GM18907 (cell line): ENCODE data around the gene PDE4A.

ENCODE experiments used
- ATAC-seq: cut with Tn5 transposase; IDR thresholded peaks from one replicate; pipeline ENCODE4 v1.9.1; 2021; ENCODE audit warnings: mild to moderate bottlenecking, moderate library complexity; ENCODE audit not compliant: unreplicated experiment

PDE4A gene

DNA sequence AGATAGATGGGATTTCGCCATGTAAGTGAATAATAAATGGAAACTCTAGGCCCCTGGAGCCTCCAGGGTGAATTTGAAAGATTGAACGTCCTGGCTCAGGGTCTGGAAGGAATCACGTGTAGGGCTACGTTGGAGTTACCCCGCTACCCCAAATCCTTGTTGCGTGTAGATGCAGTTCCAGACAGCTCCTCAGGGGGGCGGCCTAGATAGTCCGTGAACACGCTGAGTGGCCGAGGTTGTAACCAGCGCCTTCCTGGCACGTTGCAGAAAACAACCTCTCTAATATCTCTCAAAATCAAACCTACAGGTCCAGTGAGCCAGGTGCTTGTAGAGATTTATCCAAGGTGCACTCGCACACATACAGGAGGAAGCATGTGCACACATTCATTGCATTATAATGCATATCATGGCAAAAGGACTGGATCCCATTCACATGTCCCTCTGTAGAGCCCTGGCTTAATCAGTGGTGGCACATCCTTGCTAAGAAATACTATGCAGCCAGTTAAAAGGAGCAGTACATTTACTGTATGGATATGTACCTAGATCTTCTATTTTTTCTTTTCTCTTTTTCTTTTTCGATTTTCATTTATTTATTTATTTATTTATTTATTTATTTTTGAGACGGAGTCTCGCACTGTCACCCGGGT lies 85.4 kb downstream of the PDE4A start:
- no peak for ATAC-seq

DNA sequence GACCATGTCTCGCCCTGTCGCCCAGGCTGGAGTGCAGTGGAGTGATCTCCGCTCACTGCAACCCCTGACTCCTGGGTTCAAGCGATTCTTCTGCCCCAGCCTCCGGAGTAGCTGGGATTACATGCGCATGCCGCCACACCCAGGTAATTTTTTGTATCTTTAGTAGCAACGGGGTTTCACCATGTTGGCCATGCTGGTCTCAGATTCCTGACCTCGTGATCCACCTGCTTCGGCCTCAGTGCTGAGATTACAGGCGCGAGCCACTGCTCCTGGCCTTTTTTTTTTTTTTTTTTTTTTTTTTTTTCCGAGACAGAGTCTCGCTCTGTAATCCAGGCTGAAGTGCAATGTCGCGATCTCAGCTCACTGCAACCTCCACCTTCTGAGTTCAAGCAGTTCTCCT lies 87.7 kb downstream of the PDE4A start:
- ATAC-seq, result no peak

DNA sequence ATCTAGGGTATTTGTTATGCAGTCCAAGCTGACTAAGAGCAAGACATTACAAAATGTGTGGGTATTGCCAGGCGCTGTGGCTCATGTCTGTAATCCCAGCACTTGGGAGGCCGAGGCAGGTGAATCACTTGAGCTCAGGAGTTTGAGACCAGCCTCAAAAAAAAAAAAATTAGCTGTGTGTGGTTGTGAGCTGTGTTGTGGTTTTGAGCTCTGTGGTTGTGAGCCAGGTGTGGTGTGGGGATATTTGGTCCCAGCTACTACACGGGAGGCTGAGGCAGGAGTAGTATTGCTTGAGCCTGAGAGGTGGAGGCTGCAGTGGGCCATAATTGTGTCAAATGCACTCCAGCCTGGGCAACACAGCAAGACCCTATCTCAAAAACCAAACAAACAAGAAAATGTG lies 88.4 kb downstream of the PDE4A start:
- no peak for ATAC-seq

DNA sequence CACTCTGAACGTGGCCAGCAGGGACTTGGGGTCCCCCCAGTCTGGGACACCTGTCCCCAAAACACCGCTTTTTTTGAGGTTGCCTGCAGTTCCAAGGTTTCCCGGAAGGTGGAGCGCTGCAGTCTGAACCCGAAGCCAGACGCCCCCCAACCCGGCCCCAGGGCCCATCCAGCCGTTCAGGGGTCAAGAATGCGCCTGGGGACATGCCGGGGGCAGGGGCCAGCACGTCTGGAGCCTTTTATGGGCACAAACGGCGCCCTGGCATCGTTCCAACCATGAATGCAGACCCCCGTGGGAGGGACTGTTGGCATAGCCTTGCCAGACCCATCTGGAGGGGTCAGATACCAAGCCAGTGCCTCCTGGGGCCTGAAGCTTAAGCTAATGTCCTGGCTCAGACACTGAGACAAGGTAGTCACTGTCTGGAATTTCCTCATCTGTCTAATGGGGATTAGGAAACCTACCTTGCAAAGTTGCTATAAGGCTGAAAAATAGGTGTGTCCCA lies 90.0 kb downstream of the PDE4A start:
- no peak for ATAC-seq

DNA sequence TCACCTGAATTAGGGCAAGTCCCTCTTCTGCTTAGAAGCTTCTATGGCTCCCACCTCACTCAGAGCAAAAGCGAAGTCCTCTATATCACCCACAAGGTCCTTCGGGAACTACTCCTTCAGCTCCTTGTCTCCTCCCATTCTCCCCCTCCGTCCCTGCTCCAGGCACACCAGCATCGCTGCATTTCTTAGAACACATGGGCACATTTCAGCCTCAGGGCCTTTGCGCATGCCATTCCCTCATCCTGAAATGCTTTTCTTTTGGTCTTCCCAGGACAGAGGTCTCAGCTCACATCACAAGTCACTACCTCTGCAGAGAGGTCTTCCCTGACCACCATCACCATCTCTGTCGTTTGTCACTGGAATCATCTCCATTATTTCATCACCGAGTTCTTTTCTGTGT lies 92.9 kb downstream of the PDE4A start:
- ATAC-seq, result no peak

DNA sequence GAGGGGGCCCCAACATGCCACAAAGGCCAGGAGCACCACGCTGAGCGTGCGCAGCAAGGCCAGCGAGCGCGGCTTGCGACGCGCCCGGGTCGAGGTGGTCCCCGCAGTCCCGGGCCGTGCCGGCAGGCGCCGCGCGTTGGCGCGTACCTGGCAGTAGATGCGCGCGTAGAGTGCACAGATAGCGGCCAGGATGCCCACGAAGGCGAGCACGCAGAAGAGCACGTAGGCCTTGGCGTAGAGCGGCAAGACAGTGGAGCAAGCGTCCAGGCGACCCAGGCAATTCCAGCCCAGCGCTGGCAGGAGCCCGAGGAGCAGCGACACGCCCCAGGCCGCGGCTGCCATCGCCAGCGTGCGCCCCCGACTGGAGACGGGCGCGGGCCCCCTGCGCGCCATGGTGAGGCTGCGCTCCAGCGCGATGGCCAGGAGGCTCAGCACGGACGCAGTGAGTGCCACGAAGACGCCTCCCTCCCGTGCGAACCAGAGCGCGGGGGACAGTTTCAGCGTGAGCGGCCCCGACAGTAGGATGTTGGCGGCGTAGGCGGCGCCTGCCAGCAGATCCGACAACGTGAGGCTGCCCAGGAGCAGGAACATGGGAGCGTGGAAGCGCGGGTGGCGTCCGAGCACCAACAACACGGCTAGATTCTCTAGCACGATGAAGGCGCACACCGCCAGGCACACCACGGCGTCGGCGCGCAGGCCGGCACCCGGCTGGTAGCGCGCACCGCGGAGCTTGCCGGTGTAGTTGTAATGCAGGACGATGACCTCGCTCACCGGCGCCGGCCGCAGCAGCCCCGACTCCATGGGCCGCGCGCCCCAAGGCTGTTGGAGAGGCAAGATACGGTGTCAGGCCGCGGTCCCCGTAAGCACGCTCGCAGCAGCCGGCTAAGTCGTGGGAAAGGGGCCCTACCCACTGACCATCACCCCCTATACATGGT lies 94.1 kb downstream of the PDE4A start:
- no peak for ATAC-seq

DNA sequence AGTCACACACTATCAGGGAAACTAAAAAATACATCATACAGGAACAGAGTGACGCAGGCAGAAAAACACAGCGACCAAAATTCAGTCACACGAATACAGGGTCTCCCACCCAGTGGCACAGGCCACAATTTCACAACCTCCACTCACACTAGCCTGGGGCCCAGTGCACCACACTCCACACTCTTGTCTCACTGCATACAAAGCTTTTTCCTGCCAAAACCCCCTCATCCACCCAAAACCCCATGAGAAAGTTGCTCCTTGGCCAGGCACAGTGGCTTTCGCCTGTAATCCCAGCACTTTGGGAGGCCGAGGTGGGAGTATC lies 95.7 kb downstream of the PDE4A start:
- ATAC-seq, result no peak

DNA sequence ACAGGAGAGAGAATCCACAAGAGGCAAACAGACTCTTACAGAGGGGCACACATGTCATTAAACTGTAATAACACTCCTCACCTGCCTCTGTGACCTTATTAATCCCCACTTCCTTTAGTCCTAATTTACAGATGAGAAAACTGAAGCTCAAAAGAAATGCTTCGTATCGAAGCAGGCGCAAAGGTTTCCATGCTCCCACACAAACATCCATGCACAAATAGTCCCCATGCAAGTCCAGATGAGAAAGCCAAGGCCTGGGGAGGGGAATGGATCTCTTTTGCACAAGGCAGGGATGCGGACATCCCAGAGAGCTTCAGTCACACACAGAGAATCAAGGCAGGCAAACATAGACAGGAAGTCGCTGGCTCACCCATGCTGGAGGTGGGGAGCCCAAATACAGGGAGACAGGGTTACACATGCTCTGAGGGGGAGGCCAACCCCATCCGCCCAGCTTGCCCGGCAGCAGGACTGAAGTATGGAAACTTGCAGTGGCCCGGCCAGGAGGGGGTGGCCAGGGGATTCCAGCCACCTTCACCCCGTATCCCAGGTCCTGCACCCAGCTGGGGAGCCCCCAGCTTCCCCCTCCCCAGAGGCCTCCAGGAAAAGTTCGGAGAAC lies 96.4 kb downstream of the PDE4A start:
- ATAC-seq, result no peak

DNA sequence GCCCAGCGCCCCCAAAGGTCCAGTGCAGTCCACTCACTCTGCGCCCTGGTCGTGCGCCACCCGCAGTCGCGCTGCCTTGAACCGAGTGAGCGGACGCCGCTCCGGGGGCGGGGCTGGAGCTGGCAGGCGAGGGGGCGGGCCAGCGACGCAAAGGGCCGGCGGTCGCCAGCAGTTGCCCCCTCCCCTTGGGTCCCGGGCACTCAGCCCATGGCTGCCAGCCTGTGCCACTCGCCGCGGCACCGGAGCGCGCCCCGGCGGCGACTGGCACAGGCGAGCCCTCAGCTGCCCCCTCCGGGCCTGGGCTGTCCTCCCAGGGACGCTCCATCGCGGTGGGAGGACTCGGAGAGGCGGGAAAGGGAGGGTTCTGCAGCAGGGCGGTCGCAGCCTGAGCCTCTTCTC lies 97.0 kb downstream of the PDE4A start, which contains the start of gene S1PR5:
TSS of gene S1PR5 (minus strand) at position 87 of the 399 bp plus-strand sequence. CDS start 2,436 bp downstream, outside the sequence.
- ATAC-seq, result no peak

DNA sequence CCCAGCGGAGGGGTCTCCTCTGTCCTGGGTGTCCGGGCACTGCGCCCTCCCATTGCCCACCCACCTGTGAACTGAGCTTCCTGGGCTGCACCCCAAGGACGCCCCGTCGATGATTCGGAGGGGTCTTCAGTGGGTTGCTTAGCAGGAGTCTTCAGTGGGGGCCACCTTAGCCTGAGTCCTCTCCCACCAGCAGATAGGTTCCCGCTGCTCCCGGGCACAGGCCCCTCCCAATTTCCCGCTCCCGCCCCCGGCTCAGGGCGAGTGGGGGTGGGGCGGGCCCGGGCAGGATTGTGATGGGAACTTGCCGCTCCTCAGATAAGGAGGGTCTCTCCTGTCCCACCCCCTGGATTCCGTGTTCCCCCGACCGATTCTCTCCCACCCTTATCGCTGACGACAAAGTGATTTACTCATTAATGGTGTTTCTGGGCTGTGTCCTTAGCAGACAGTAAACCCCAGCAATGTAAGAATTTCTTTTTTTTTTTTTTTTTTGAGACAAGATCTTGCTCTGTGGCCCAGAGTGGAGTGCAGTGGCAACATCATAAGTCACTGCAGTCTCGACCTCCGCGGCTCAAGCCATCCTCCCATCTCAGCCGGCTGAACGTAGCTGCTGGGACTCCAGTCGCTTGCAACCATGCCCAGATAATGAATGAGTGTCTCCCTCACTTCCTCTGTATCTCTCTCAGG lies 97.6 kb downstream of the PDE4A start:
- ATAC-seq, result no peak

DNA sequence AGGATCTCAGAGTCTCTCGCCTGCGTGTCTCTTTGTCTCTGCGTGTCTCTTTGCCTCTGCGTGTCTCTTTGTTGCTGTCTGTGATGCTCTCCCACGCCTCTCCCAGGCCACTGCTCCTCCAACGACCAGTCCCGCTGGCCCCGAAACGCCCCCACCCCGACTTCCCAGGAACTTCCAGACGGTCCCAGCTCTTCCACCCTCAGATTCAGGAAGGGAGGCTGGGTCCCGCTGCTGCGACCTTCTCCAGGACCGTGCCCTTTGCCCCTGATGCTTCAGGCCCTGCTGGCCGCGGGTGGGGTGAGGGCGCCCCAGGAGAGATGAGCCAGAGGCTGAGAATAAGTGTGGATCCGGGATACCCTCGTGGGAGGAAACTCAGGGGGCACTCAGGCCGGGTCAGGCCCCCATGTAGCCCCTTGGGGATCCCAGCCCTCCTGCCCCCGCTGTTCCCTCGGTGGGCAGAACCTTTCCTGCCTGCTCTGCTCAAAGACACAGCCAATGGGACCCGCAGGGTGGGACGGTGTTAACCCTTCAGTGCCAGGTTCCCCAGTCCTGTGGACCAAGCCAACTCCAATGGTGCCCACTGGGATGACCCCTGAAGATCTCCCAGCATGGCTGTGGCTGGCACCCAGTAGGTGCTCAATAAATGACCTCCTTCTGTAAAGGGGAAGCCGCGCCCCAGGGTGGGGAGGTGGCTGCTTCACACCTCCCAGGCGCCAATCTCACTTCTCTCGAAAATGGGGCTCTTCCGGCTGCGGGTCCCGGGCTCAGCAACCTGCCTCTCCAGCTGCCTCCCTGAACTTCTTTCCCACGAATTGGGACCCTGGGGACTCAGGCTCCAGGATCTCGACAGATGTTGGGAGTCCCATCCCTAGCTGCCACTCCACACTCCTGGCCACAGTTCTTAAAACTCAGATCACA lies 98.4 kb downstream of the PDE4A start:
- ATAC-seq, result no peak
